OCI-LY7 (cell line): ENCODE data around the gene MUC20. TPM values are rescaled to one million over a fixed set of nuclear protein-coding genes. Genes with fewer than 3 reads are reported as not detected.
"Not testable (repeated sequence)": the region's sequence is repeated elsewhere in the genome, so short reads cannot be mapped to it uniquely, and the experiment has no call there.

ENCODE experiments used
- BruUV-seq: library from RNA; stranded (reverse); fragments of 400-500 nt; replicated peaks from 2 replicates; lab custom pipeline; 2021; lab: Mats Ljungman, UMichigan
- CTCF ChIA-PET: fragments of 300-600 bp; sonication (Branson Sonifier 250); formaldehyde crosslinking; loops from one replicate; lab custom pipeline; 2022; ENCODE audit warnings: antibody characterized with exemption; ENCODE audit not compliant: unreplicated experiment; lab: Charles Lee
- POLR2A ChIA-PET: fragments of 300-600 bp; sonication (Branson Sonifier 250); formaldehyde crosslinking; loops from one replicate; lab custom pipeline; 2022; ENCODE audit warnings: antibody characterized with exemption; lab: Charles Lee
- DNase-seq: peaks from one replicate; pipeline ENCODE4 v3.0.0-alpha.2; 2015; ENCODE audit warnings: low spot score
- H2AFZ ChIP-seq: fragments of 200-600 bp; sonication (generic), shearing (Covaris generic); 2 replicates; pipeline ENCODE4 v1.6.1; 2014; ENCODE audit warnings: mild to moderate bottlenecking, antibody characterized with exemption, low read length, moderate library complexity
- H3K27ac ChIP-seq: fragments of 200-600 bp; sonication (generic); 2 replicates; pipeline ENCODE4 v1.5.1; 2014; ENCODE audit warnings: mixed run types, low read depth, mild to moderate bottlenecking, moderate library complexity, low read length, inconsistent platforms; ENCODE audit not compliant: poor library complexity, severe bottlenecking
- H3K36me3 ChIP-seq: fragments of 200-600 bp; sonication (generic); 2 replicates; pipeline ENCODE4 v1.6.1; 2014; ENCODE audit warnings: mild to moderate bottlenecking, antibody characterized with exemption, low read length, moderate library complexity, mixed read lengths; ENCODE audit not compliant: insufficient read depth
- H3K4me1 ChIP-seq: fragments of 200-600 bp; sonication (generic); 2 replicates; pipeline ENCODE4 v1.5.1; 2014; ENCODE audit warnings: mild to moderate bottlenecking, low read length; ENCODE audit not compliant: insufficient read depth, poor library complexity, severe bottlenecking
- H3K4me2 ChIP-seq: fragments of 200-600 bp; sonication (generic); 2 replicates; pipeline ENCODE4 v1.6.1; 2014; ENCODE audit warnings: mild to moderate bottlenecking, low read length
- H3K4me3 ChIP-seq: fragments of 200-600 bp; sonication (generic); 2 replicates; pipeline ENCODE4 v1.5.1; 2014; ENCODE audit warnings: mild to moderate bottlenecking, low read depth, low read length; ENCODE audit not compliant: poor library complexity, severe bottlenecking
- H3K79me2 ChIP-seq: fragments of 200-600 bp; sonication (generic); 2 replicates; pipeline ENCODE4 v1.6.1; 2016; ENCODE audit warnings: low read depth, mild to moderate bottlenecking, low read length, moderate library complexity, mixed read lengths; ENCODE audit not compliant: insufficient read depth
- H3K9me2 ChIP-seq: fragments of 200-600 bp; sonication (generic); 2 replicates; pipeline ENCODE4 v1.6.1; 2016; ENCODE audit warnings: mild to moderate bottlenecking, low read length, mixed read lengths; ENCODE audit not compliant: insufficient read depth
- H3K9me3 ChIP-seq: fragments of 200-600 bp; sonication (generic); 2 replicates; pipeline ENCODE4 v1.6.1; 2014; ENCODE audit warnings: mild to moderate bottlenecking, mixed run types, low read length, mixed read lengths
- H4K20me1 ChIP-seq: fragments of 200-600 bp; sonication (generic); 2 replicates; pipeline ENCODE4 v1.6.1; 2014; ENCODE audit warnings: mild to moderate bottlenecking, antibody characterized with exemption, low read length, moderate library complexity, mixed read lengths; ENCODE audit not compliant: insufficient read depth
- EZH2phosphoT487 ChIP-seq: fragments of 200-600 bp; sonication (generic); IDR thresholded peaks from 2 replicates; pipeline ENCODE4 v1.6.1; 2018; ENCODE audit warnings: low read depth, borderline replicate concordance, mild to moderate bottlenecking, mixed run types, antibody characterized with exemption, low read length, moderate library complexity, mixed read lengths
- intact Hi-C: fragments of 100-400 bp; cut with micrococcal nuclease; formaldehyde crosslinking; loops from one replicate; pipeline ENCODE4 v1.10.0; 2022; ENCODE audit not compliant: unreplicated experiment
- total RNA-seq, 2 experiments: library from RNA; depleted of rRNA in 1 of 2; stranded (reverse); fragments of >200 nt in 1 of 2; shearing (Covaris generic) in 1 of 2; gene quantifications; 2 replicates each; pipeline ENCODE4 v1.2.3, GENCODE V29; 2014 to 2022
- TF ChIP-seq, protein P1 (sequence below): fragments of 200-600 bp; sonication (generic); conservative IDR thresholded peaks from 2 replicates; pipeline ENCODE4 v1.5.1; 2014; ENCODE audit warnings: mild to moderate bottlenecking, antibody characterized with exemption, low read length, moderate library complexity, mixed read lengths

MUC20 gene
- total RNA-seq, 2 experiments from 2014 or later: 0.40 to 1.1 TPM

GRCh38 chr3:195717852-195718476 lies 2.8 kb upstream of the MUC20 start:
- no peak overlapping the region for H3K27ac ChIP-seq
- POLR2A ChIA-PET: interaction anchor here (0.7 to 1.3 kb wide), 2 partner anchors 11 to 121 kb away, joined by 3 to 4 read pairs; no protein-coding TSS in a partner anchor
- DNase-seq: no peak
- H4K20me1 ChIP-seq: no peaks in the 10 kb centered on the region
- intact Hi-C loops: loop anchor here (5.0 kb wide), 1 partner anchor 96 kb away; no protein-coding TSS in a partner anchor
- H2AFZ ChIP-seq: no peak overlapping the region
- no peaks in the 10 kb centered on the region for H3K79me2 ChIP-seq
- no peaks in the 10 kb centered on the region for H3K9me2 ChIP-seq
- peaks cover 5% of the 10 kb centered on the region for H3K4me1 ChIP-seq
- H3K9me3 ChIP-seq: no peaks in the 10 kb centered on the region
- H3K4me3 ChIP-seq: no peak overlapping the region
- CTCF ChIA-PET: no interaction called here
- no TSS peak for BruUV-seq
- TF ChIP-seq, protein P1, sequence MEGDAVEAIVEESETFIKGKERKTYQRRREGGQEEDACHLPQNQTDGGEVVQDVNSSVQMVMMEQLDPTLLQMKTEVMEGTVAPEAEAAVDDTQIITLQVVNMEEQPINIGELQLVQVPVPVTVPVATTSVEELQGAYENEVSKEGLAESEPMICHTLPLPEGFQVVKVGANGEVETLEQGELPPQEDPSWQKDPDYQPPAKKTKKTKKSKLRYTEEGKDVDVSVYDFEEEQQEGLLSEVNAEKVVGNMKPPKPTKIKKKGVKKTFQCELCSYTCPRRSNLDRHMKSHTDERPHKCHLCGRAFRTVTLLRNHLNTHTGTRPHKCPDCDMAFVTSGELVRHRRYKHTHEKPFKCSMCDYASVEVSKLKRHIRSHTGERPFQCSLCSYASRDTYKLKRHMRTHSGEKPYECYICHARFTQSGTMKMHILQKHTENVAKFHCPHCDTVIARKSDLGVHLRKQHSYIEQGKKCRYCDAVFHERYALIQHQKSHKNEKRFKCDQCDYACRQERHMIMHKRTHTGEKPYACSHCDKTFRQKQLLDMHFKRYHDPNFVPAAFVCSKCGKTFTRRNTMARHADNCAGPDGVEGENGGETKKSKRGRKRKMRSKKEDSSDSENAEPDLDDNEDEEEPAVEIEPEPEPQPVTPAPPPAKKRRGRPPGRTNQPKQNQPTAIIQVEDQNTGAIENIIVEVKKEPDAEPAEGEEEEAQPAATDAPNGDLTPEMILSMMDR: no peak
- no peak for TF ChIP-seq EZH2phosphoT487
- no peak overlapping the region for H3K4me2 ChIP-seq
- H3K36me3 ChIP-seq: no peaks in the 10 kb centered on the region

GRCh38 chr3:195718477-195718984 lies 2.2 kb upstream of the MUC20 start:
- no peak overlapping the region for H3K4me2 ChIP-seq
- no peak overlapping the region for H3K4me3 ChIP-seq
- H3K36me3 ChIP-seq: no peaks in the 10 kb centered on the region
- peaks cover 5% of the 10 kb centered on the region for H3K4me1 ChIP-seq
- no peaks in the 10 kb centered on the region for H3K79me2 ChIP-seq
- no TSS peak for BruUV-seq
- intact Hi-C loops: loop anchor here (5.0 kb wide), 1 partner anchor 96 kb away; no protein-coding TSS in a partner anchor
- ChIA-PET POLR2A (interaction anchor here (0.7 to 1.3 kb wide), 3 partner anchors 11 to 650 kb away, joined by 4 to 10 read pairs (median 6); no protein-coding TSS in a partner anchor), CTCF (no interaction called here)
- H4K20me1 ChIP-seq: no peaks in the 10 kb centered on the region
- no peaks in the 10 kb centered on the region for H3K9me2 ChIP-seq
- no peak overlapping the region for H3K27ac ChIP-seq
- DNase-seq: no peak
- TF ChIP-seq, protein P1: no peak
- no peaks in the 10 kb centered on the region for H3K9me3 ChIP-seq
- H2AFZ ChIP-seq: no peak overlapping the region

DNA sequence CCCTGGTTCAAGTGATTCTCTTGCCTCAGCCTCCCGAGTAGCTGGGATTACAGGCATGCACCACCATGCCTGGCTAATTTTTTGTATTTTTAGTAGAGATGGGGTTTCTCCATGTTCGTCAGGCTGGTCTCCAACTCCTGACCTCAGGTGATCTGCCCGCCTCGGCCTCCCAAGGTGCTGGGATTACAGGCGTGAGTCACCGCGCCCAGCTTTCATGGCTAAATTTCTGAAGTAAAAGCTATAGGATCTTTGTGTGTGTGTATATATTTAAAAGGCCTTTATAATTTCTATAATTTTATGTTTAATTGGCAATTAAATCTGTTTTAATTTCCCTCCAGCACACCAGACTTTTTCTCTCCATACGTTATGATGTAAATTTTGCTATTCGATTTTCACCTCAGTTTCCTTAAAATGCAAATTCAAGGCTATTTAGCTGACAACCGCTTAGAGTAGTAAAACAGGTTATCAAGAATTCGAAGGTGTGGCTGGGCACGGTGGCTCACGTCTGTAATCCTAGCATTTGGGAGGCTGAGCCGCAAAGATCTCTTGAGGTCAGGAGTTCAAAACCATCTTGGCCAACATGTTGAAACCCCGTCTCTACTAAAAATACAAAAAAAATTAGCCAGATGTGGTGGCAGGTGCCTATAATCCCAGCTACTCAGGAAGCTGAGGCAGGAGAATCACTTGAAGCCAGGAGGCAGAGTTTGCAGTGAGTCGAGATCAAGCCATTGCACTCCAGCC lies 1.1 kb upstream of the MUC20 start:
- POLR2A ChIA-PET: interaction anchor here (0.6 to 0.7 kb wide), 3 partner anchors 270 to 1303 kb away, joined by 3 read pairs; no protein-coding TSS in a partner anchor
- H2AFZ ChIP-seq, BruUV-seq, H3K36me3 ChIP-seq, H4K20me1 ChIP-seq, H3K9me2 ChIP-seq, H3K27ac ChIP-seq, H3K4me2 ChIP-seq, H3K4me1 ChIP-seq, DNase-seq, H3K4me3 ChIP-seq, H3K9me3 ChIP-seq, H3K79me2 ChIP-seq, CTCF ChIA-PET: not testable (repeated sequence)
- intact Hi-C loops: loop anchor here (5.0 kb wide), 2 partner anchors 97 to 107 kb away; no protein-coding TSS in a partner anchor

- H3K27ac ChIP-seq, DNase-seq, H3K4me1 ChIP-seq, H3K4me2 ChIP-seq, H4K20me1 ChIP-seq, H2AFZ ChIP-seq, H3K4me3 ChIP-seq, H3K9me3 ChIP-seq, BruUV-seq, H3K36me3 ChIP-seq, H3K9me2 ChIP-seq, H3K79me2 ChIP-seq, CTCF ChIA-PET, POLR2A ChIA-PET: not testable (repeated sequence)
- intact Hi-C loops: loop anchor here (5.0 kb wide), 1 partner anchor 110 kb away; no protein-coding TSS in a partner anchor
Measured at GRCh38 chr3:195722139-195722995, 1.6 kb downstream of the MUC20 start.
